Lower leg skin (tissue), 4 donors: ENCODE data around the gene PRDX6. TPM values are rescaled to one million over a fixed set of nuclear protein-coding genes. Genes with fewer than 3 reads are reported as not detected.
"Not testable (repeated sequence)": the region's sequence is repeated elsewhere in the genome, so short reads cannot be mapped to it uniquely, and the experiment has no call there.

Experiments used
- DNase-seq, 2 donors: peaks; one replicate each; pipeline ENCODE4 v3.0.0-alpha.2; 2019; ENCODE audit warnings: low spot score in 2 of 2
- H3K4me3 ChIP-seq: fragments of 200-600 bp; sonication (generic); 2 replicates; pipeline ENCODE4 v1.5.1; 2017; ENCODE audit warnings: mild to moderate bottlenecking, low read depth; ENCODE audit not compliant: poor library complexity, severe bottlenecking
- POLR2A ChIP-seq, 2 donors: fragments of 450-650 bp; IDR thresholded peaks; one replicate each; pipeline ENCODE4 v1.6.1; 2016 to 2017; ENCODE audit warnings: antibody characterized with exemption in 2 of 2, mild to moderate bottlenecking in 1 of 2, moderate library complexity in 1 of 2
- WGBS, 2 donors: methylation state at CpG; one replicate each; pipeline ENCODE4 v1.1.5; 2018; 5-methylcytosine and 5-hydroxymethylcytosine counted together
- intact Hi-C: fragments of 100-400 bp; cut with DNase I; formaldehyde crosslinking; loops from one replicate; pipeline ENCODE4 v1.15.0; 2023; ENCODE audit warnings: low total_unique reads
- total RNA-seq, 4 donors: library from RNA; depleted of rRNA; stranded (reverse); fragments of >200 nt; gene quantifications; one replicate each; pipeline ENCODE4 v1.1.0, GENCODE V29; 2016
- TF ChIP-seq, protein P1 (sequence below), 3 donors: fragments of 450-650 bp; IDR thresholded peaks; one replicate each; pipeline ENCODE4 v1.5.1; 2016; ENCODE audit warnings: antibody characterized with exemption in 3 of 3, mild to moderate bottlenecking in 3 of 3, moderate library complexity in 2 of 3

PRDX6 gene
- total RNA-seq, 4 donors from 2014 or later, result 143 to 211 (median 172) TPM

- intact Hi-C loops, result no loop called here
- TF ChIP-seq POLR2A (IDR thresholded peaks at IDR 0.05), result no peak
- TF ChIP-seq, protein P1, sequence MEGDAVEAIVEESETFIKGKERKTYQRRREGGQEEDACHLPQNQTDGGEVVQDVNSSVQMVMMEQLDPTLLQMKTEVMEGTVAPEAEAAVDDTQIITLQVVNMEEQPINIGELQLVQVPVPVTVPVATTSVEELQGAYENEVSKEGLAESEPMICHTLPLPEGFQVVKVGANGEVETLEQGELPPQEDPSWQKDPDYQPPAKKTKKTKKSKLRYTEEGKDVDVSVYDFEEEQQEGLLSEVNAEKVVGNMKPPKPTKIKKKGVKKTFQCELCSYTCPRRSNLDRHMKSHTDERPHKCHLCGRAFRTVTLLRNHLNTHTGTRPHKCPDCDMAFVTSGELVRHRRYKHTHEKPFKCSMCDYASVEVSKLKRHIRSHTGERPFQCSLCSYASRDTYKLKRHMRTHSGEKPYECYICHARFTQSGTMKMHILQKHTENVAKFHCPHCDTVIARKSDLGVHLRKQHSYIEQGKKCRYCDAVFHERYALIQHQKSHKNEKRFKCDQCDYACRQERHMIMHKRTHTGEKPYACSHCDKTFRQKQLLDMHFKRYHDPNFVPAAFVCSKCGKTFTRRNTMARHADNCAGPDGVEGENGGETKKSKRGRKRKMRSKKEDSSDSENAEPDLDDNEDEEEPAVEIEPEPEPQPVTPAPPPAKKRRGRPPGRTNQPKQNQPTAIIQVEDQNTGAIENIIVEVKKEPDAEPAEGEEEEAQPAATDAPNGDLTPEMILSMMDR (IDR thresholded peaks at IDR 0.05), result no peak
- 72 to 84% methylated on average over 6 of the region's 6 CpGs for WGBS, 2 donors
- DNase-seq, result no peak
- H3K4me3 ChIP-seq, result no peak overlapping the region
Measured at GRCh38 chr1:173506437-173506836, 29.3 kb downstream of the PRDX6 start.

DNA sequence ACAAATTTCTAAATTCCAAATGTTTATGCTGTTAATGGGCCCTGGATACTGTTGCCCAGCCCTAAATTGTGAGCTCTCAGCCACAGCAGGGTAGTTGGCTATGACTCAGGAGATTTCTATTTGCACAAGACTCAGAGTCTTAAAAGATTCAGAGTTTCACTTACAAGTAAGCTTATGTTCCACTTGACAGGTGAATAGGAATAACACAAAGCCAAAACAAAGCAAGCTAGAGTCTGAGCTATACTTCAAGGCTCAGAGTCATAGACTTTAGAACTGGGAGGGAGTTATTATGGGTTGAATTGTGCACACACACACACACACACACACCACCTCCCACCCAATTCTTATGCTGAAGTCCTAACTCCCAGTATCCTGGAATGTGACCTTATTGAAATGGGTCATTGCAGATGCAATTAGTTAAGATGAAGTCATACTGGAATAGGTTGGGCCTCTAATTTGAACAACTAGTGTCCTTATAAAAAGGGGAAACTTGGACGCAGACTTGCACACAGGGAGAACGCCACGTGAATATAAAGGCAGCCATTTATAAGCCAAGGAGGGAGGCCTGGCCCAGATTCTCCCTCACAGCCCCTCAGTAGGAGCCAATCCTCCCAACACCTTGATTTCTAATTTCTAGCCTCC, 30.2 kb downstream of the PRDX6 start:
- TF ChIP-seq, protein P1 (IDR thresholded peaks at IDR 0.05), result no peak
- TF ChIP-seq POLR2A (IDR thresholded peaks at IDR 0.05), result no peak
- intact Hi-C loops, result no loop called here
- WGBS, 2 donors, result 78 to 84% methylated on average over 3 of the region's 3 CpGs
- H3K4me3 ChIP-seq, result no peak overlapping the region
- no peak for DNase-seq

DNA sequence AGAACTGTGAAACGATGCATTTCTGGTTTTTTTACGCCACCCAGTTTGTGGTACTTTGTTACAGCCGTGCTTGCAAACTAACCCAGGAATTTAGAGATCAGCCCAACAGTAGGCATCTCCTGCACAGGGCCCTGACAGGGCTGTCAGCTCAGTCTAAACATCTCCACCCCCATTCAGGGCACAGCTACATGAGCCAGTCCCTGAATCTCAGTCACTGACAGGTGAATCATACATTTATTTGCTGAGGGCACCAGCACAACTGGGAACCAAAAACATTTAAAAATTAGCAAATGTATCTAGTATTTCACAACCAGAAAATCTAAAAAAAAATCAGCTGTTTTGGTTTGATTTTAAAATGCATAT, 30.7 kb downstream of the PRDX6 start:
- intact Hi-C loops, result no loop called here
- no peak for TF ChIP-seq POLR2A (IDR thresholded peaks at IDR 0.05)
- TF ChIP-seq, protein P1 (IDR thresholded peaks at IDR 0.05), result no peak
- WGBS, 2 donors, result 81% methylated on average over 3 of the region's 3 CpGs
- no peak overlapping the region for H3K4me3 ChIP-seq
- no peak for DNase-seq

DNA sequence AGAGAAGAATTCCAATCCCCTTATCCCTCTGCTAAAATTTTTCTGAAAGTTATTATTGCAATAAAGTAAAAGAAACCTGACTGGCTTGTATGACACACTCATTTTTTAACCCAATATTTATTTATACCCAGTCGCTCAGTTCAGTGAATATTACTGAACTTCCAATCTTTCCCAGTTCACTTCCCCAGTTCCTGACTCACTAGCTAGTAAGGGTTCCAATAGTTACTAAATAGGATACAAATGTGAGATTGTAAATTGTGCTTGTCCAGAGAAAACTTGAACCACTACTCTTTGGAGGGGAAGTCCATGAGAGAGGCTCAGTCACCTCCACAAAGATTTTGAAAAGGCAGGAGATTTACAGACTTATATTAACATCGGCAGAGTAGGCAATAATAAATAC, 31.4 kb downstream of the PRDX6 start:
- intact Hi-C loops, result no loop called here
- no peak for TF ChIP-seq POLR2A (IDR thresholded peaks at IDR 0.05)
- TF ChIP-seq, protein P1 (IDR thresholded peaks at IDR 0.05), result no peak
- H3K4me3 ChIP-seq, result no peak overlapping the region
- WGBS, 2 donors, result 83 to 87% methylated on average over 2 of the region's 2 CpGs
- no peak for DNase-seq

DNA sequence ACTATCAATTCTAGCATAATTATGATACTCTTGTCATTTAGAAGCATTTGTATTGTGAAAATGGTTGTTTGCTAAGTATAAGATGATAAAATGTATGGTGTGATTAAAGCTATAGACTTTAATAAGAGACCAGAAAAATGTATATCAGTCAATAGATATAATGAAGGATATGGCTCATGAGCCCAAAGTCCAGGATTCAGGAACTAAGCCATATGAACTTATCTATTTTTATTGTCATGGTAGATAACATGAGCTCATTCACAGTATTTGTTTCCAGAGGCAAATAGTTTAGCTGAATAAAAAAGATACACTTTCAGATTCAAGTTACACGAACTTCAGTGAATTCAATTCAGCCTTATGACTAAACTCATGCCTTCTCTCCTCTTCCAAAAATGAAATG, 32.7 kb downstream of the PRDX6 start:
- WGBS, 2 donors, result 60 to 62% methylated on average over 1 of the region's 1 CpG
- intact Hi-C loops, result no loop called here
- no peak for DNase-seq
- TF ChIP-seq, protein P1 (IDR thresholded peaks at IDR 0.05), result no peak
- TF ChIP-seq POLR2A (IDR thresholded peaks at IDR 0.05), result no peak
- H3K4me3 ChIP-seq, result no peak overlapping the region

- DNase-seq, intact Hi-C loops, H3K4me3 ChIP-seq: not testable (repeated sequence)
- 95 to 100% methylated on average over 1 of the region's 1 CpG for WGBS, 2 donors
Measured at GRCh38 chr1:173514503-173514902, 37.4 kb downstream of the PRDX6 start.
